Upper lobe of right lung (tissue), 1 donor: ENCODE results near the gene VWA8. TPM values are rescaled to one million over a fixed set of nuclear protein-coding genes. Genes with fewer than 3 reads are reported as not detected.
"Not testable (repeated sequence)": the region's sequence is repeated elsewhere in the genome, so short reads cannot be mapped to it uniquely, and the experiment has no call there.

ENCODE experiments used
- ATAC-seq: fragments of 200-7000 bp; cut with Tn5 transposase; one replicate; pipeline ENCODE4 v1.9.1; 2020; ENCODE audit warnings: mild to moderate bottlenecking, moderate library complexity
- DNase-seq: peaks from one replicate; pipeline ENCODE4 v3.0.0-alpha.2; 2020
- H3K27ac ChIP-seq: fragments of 200-600 bp; one replicate; pipeline ENCODE4 v1.8.0; 2022
- H3K27me3 ChIP-seq: fragments of 200-600 bp; one replicate; pipeline ENCODE4 v1.8.0; 2022; ENCODE audit warnings: mild to moderate bottlenecking
- H3K36me3 ChIP-seq: fragments of 200-600 bp; one replicate; pipeline ENCODE4 v1.8.0; 2022
- H3K4me1 ChIP-seq: fragments of 200-600 bp; one replicate; pipeline ENCODE4 v1.8.0; 2022
- H3K4me3 ChIP-seq: fragments of 200-600 bp; one replicate; pipeline ENCODE4 v1.8.0; 2022; ENCODE audit warnings: mild to moderate bottlenecking
- H3K9me3 ChIP-seq: fragments of 200-600 bp; one replicate; pipeline ENCODE4 v1.8.0; 2022
- intact Hi-C: fragments of 100-400 bp; cut with DNase I; formaldehyde crosslinking; loops from one replicate; pipeline ENCODE4 v1.11.0; 2022
- total RNA-seq: library from RNA; stranded (reverse); fragmentation: NEBNext Ultra II Directional; extraction: Animal tissue kit (Norgen Biotek cat#: 25700); gene quantifications from one replicate; pipeline ENCODE4 v1.2.1, GENCODE V29; 2021
- TF ChIP-seq, protein P1 (sequence below): fragments of 200-600 bp; IDR thresholded peaks from one replicate; pipeline ENCODE4 v1.8.0; 2022; ENCODE audit warnings: antibody characterized with exemption
- donor health status: DM: no; HTN: yes; CAD: no; lungs with severe emphysema.

Gene VWA8
- total RNA-seq, 1 donor from 2014 or later = 20.6 TPM

DNA sequence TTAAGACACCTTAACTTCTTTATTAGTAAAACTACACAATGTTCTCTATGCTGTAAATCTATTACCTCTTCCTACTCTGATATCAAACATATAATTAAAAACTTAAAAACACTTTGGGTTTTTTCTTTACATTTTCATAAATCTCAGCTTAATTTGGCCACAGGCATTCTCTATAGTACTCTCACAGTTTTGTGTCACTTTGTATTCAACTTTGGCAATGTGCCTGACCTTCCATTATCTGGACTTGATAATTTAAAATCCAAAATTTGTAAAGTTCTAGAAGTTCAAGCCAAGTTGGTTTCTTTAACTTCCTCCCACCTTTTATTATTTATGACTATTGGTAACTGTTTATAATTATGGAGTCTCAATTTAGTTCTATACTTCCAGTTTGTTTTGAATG, 46.4 kb downstream of the VWA8 start:
- no peak for ATAC-seq
- no peak overlapping the region for H3K4me3 ChIP-seq
- no peaks in the 10 kb centered on the region for H3K36me3 ChIP-seq
- intact Hi-C loops = no loop called here
- H3K9me3 ChIP-seq = no peaks in the 10 kb centered on the region
- H3K27me3 ChIP-seq = no peaks in the 10 kb centered on the region
- no peak for DNase-seq
- TF ChIP-seq, protein P1, sequence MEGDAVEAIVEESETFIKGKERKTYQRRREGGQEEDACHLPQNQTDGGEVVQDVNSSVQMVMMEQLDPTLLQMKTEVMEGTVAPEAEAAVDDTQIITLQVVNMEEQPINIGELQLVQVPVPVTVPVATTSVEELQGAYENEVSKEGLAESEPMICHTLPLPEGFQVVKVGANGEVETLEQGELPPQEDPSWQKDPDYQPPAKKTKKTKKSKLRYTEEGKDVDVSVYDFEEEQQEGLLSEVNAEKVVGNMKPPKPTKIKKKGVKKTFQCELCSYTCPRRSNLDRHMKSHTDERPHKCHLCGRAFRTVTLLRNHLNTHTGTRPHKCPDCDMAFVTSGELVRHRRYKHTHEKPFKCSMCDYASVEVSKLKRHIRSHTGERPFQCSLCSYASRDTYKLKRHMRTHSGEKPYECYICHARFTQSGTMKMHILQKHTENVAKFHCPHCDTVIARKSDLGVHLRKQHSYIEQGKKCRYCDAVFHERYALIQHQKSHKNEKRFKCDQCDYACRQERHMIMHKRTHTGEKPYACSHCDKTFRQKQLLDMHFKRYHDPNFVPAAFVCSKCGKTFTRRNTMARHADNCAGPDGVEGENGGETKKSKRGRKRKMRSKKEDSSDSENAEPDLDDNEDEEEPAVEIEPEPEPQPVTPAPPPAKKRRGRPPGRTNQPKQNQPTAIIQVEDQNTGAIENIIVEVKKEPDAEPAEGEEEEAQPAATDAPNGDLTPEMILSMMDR = no peak
- no peak overlapping the region for H3K27ac ChIP-seq
- peaks cover 10% of the 10 kb centered on the region for H3K4me1 ChIP-seq

DNA sequence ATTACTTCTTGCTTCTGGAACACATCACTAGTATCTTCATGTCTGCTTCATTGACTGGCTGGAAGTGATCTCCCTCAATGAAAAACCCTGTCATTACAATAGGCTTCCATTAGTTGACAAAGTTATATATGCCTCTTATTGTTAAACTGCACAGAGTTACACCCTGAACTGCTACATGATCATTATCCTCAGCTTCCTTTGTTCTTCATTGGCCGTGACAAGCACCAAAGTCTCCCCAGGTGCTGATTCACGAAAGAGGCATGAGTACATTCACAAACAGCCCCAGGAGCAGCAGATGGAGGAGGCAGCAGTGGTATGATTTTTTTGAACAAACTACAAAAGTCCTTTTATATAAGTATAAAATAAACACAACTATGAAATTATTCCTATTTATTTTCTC, 51.4 kb downstream of the VWA8 start:
- Histone ChIP-seq H3K9me3 (no peaks in the 10 kb centered on the region), H3K4me3 (no peak overlapping the region), H3K36me3 (peaks cover 13% of the 10 kb centered on the region), H3K27me3 (no peaks in the 10 kb centered on the region), H3K4me1 (no peaks in the 10 kb centered on the region), H3K27ac (no peak overlapping the region)
- DNase-seq (no peak), ATAC-seq (no peak)
- TF ChIP-seq, protein P1 = no peak
- intact Hi-C loops = no loop called here

GRCh38 chr13:41905600-41906254, 55.2 kb downstream of the VWA8 start:
- no peaks in the 10 kb centered on the region for H3K27me3 ChIP-seq
- no peaks in the 10 kb centered on the region for H3K9me3 ChIP-seq
- no peaks in the 10 kb centered on the region for H3K4me1 ChIP-seq
- DNase-seq (no peak), ATAC-seq (peak; percentile 84)
- no peak overlapping the region for H3K27ac ChIP-seq
- H3K4me3 ChIP-seq = no peak overlapping the region
- intact Hi-C loops = no loop called here
- peaks cover 13% of the 10 kb centered on the region for H3K36me3 ChIP-seq
- TF ChIP-seq, protein P1 = peak; percentile 62

DNA sequence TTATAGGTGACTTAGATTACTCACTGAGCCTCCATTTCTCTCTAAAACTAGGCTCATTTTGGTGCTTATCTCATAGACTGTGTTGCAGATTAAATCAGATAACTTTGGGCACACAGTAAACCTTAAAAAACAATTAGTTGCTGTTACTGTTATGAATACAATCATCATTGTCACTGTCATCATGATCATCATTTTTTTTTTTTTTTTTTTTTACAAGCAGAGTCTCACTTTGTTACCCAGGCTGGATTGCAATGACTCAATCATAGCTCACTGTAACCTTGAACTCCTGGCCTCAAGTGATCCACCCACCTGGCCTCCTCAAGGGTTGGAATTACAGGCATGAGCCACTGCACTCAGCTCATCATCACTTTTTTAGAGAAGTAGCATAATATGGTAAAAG, 60.0 kb downstream of the VWA8 start:
- Histone ChIP-seq H3K27ac (no peak overlapping the region), H3K4me3 (no peak overlapping the region), H3K36me3 (no peaks in the 10 kb centered on the region), H3K4me1 (no peaks in the 10 kb centered on the region), H3K9me3 (no peaks in the 10 kb centered on the region), H3K27me3 (no peaks in the 10 kb centered on the region)
- no peak for ATAC-seq
- intact Hi-C loops = no loop called here
- TF ChIP-seq, protein P1 = no peak
- DNase-seq = no peak

GRCh38 chr13:41898411-41898810, 62.5 kb downstream of the VWA8 start:
- DNase-seq, H3K27me3 ChIP-seq, H3K4me1 ChIP-seq, H3K4me3 ChIP-seq, H3K36me3 ChIP-seq, ATAC-seq, intact Hi-C loops, H3K9me3 ChIP-seq, H3K27ac ChIP-seq: not testable (repeated sequence)

DNA sequence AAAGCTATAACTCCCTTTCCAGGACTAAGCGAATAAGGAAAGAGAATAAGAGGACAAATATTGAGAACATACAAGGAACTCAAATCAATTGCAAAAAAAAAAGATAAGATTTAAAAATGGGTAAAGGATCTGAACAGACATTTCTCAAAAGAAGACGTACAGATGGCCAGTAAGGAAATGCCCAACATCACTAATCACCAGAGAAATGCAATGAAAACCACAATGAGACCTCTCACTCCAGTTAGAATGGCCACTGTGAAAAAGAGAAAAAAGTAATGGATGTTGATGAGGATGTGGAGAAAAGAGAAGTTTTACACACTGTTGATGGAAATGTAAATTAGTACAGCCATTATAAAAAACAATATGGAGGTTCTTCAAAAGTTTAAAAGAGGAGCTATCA, 63.8 kb downstream of the VWA8 start:
- no peaks in the 10 kb centered on the region for H3K9me3 ChIP-seq
- no peaks in the 10 kb centered on the region for H3K27me3 ChIP-seq
- no peak for ATAC-seq
- no peak overlapping the region for H3K4me3 ChIP-seq
- intact Hi-C loops = no loop called here
- no peaks in the 10 kb centered on the region for H3K36me3 ChIP-seq
- H3K27ac ChIP-seq = no peak overlapping the region
- no peak for DNase-seq
- TF ChIP-seq, protein P1 = no peak
- H3K4me1 ChIP-seq = no peaks in the 10 kb centered on the region
